Germinal center (tissue), 1 donor: ENCODE measurements around the gene PIPOX.
"Not testable (repeated sequence)": the region's sequence is repeated elsewhere in the genome, so short reads cannot be mapped to it uniquely, and the experiment has no call there.

ENCODE experiments used
- DNase-seq: peaks from one replicate; pipeline ENCODE4 v3.0.0; 2012; ENCODE audit warnings: mixed read lengths, low spot score

Gene PIPOX

GRCh38 chr17:29076087-29076486, 33.1 kb downstream of the PIPOX start:
- no peak for DNase-seq

GRCh38 chr17:29076722-29077121, 33.8 kb downstream of the PIPOX start:
- no peak for DNase-seq

GRCh38 chr17:29077320-29077719, 34.4 kb downstream of the PIPOX start:
- DNase-seq = no peak

GRCh38 chr17:29078183-29079045, 35.5 kb downstream of the PIPOX start:
- no peak for DNase-seq

- no peak for DNase-seq
These were observed 36.5 kb downstream of the PIPOX start for GRCh38 chr17:29079433-29079832.

GRCh38 chr17:29079887-29080286, 36.9 kb downstream of the PIPOX start:
- DNase-seq = no peak

GRCh38 chr17:29080323-29080722, 37.4 kb downstream of the PIPOX start:
- DNase-seq = no peak

- no peak for DNase-seq
These were observed 38.0 kb downstream of the PIPOX start for GRCh38 chr17:29080965-29081364.

- no peak for DNase-seq
These were observed 41.7 kb downstream of the PIPOX start for GRCh38 chr17:29084541-29085146.

GRCh38 chr17:29085223-29085622, 42.3 kb downstream of the PIPOX start:
- no peak for DNase-seq

- DNase-seq = no peak
These were observed 43.8 kb downstream of the PIPOX start for GRCh38 chr17:29086628-29087332.

- DNase-seq = not testable (repeated sequence)
These were observed 45.8 kb downstream of the PIPOX start for GRCh38 chr17:29088782-29089181.

- no peak for DNase-seq
These were observed 46.7 kb downstream of the PIPOX start for GRCh38 chr17:29089601-29090044.

GRCh38 chr17:29090108-29090507, 47.2 kb downstream of the PIPOX start:
- DNase-seq = no peak

- no peak for DNase-seq
These were observed 48.0 kb downstream of the PIPOX start for GRCh38 chr17:29090750-29091605.

- no peak for DNase-seq
These were observed 48.8 kb downstream of the PIPOX start for GRCh38 chr17:29091606-29092289.

- DNase-seq = no peak
These were observed 50.3 kb downstream of the PIPOX start for GRCh38 chr17:29093090-29093871.

- no peak for DNase-seq
These were observed 51.3 kb downstream of the PIPOX start for GRCh38 chr17:29094101-29094708.

- no peak for DNase-seq
These were observed 52.5 kb downstream of the PIPOX start for GRCh38 chr17:29095439-29095838.

GRCh38 chr17:29096094-29096493, 53.2 kb downstream of the PIPOX start:
- no peak for DNase-seq
